HepG2 (cell line): Measurements from ENCODE around the gene RITA1. TPM values are rescaled to one million over a fixed set of nuclear protein-coding genes. Genes with fewer than 3 reads are reported as not detected.
A peak's percentile ranks its signal among the peaks of the same experiment; 100 is the strongest.

ENCODE experiments used
- AGO2 ChIP-seq: fragments of 200-400 bp; formaldehyde crosslinking; optimal IDR thresholded peaks from 2 replicates; pipeline ENCODE3; 2017; ENCODE audit warnings: mild to moderate bottlenecking, low read depth, low read length, moderate library complexity
- CBFB ChIP-seq: sonication (generic); formaldehyde crosslinking; IDR thresholded peaks from 2 replicates; pipeline ENCODE4 v1.4.0; 2020; ENCODE audit warnings: missing genetic modification reagents
- KDM1A ChIP-seq: IDR thresholded peaks from 2 replicates; pipeline ENCODE4 v1.6.1; 2016; ENCODE audit warnings: missing compliant biosample characterization
- KLF12 ChIP-seq: sonication (generic); formaldehyde crosslinking; IDR thresholded peaks from 2 replicates; pipeline ENCODE4 v1.4.0; 2020; ENCODE audit warnings: missing genetic modification reagents, borderline replicate concordance
- MTA1 ChIP-seq: sonication (generic); formaldehyde crosslinking; IDR thresholded peaks from 2 replicates; pipeline ENCODE4 v1.4.0; 2020; ENCODE audit warnings: missing genetic modification reagents, mild to moderate bottlenecking, borderline replicate concordance
- MXI1 ChIP-seq: IDR thresholded peaks from 3 replicates; pipeline ENCODE4 v1.6.1; 2012; ENCODE audit warnings: low read depth, low read length, inconsistent platforms, borderline replicate concordance
- MYNN ChIP-seq: sonication (generic); formaldehyde crosslinking; IDR thresholded peaks from 2 replicates; pipeline ENCODE4 v1.4.0; 2020; ENCODE audit warnings: mild to moderate bottlenecking, low read depth, missing genetic modification reagents
- PAF1 ChIP-seq: IDR thresholded peaks from 2 replicates; pipeline ENCODE4 v1.6.1; 2016; ENCODE audit warnings: missing genetic modification reagents, missing compliant biosample characterization
- RNF2 ChIP-seq: fragments of 450-650 bp; conservative IDR thresholded peaks from 2 replicates; pipeline ENCODE4 v1.6.1; 2016; ENCODE audit warnings: low read depth
- SMAD9 ChIP-seq: sonication (generic); formaldehyde crosslinking; IDR thresholded peaks from 2 replicates; pipeline ENCODE4 v1.5.1; 2020; ENCODE audit warnings: mild to moderate bottlenecking, missing genetic modification reagents
- ZNF101 ChIP-seq: sonication (generic); formaldehyde crosslinking; IDR thresholded peaks from 2 replicates; pipeline ENCODE4 v1.4.0; 2020; ENCODE audit warnings: mild to moderate bottlenecking, low read depth, missing genetic modification reagents, borderline replicate concordance
- ZNF124 ChIP-seq: sonication (generic); formaldehyde crosslinking; IDR thresholded peaks from 2 replicates; pipeline ENCODE4 v1.4.0; 2020; ENCODE audit warnings: missing genetic modification reagents
- ZNF138 ChIP-seq: sonication (generic); formaldehyde crosslinking; IDR thresholded peaks from 2 replicates; pipeline ENCODE4 v1.5.0; 2020; ENCODE audit warnings: mild to moderate bottlenecking, low read depth, missing genetic modification reagents
- ZNF20 ChIP-seq: sonication (generic); formaldehyde crosslinking; IDR thresholded peaks from 2 replicates; pipeline ENCODE4 v1.4.0; 2020; ENCODE audit warnings: mild to moderate bottlenecking, moderate library complexity, missing genetic modification reagents
- ZNF672 ChIP-seq: sonication (generic); formaldehyde crosslinking; IDR thresholded peaks from 2 replicates; pipeline ENCODE4 v1.8.1; 2022; ENCODE audit warnings: missing genetic modification reagents
- ZNF687 ChIP-seq: sonication (generic); formaldehyde crosslinking; IDR thresholded peaks from 2 replicates; pipeline ENCODE4 v1.5.1; 2020; ENCODE audit warnings: mild to moderate bottlenecking, missing genetic modification reagents, moderate library complexity
- ZNF704 ChIP-seq: sonication (generic); formaldehyde crosslinking; IDR thresholded peaks from 2 replicates; pipeline ENCODE4 v1.8.1; 2023; ENCODE audit warnings: mild to moderate bottlenecking, inconsistent platforms, moderate library complexity, missing genetic modification reagents, borderline replicate concordance
- polyA plus RNA-seq, 8 experiments: library from polyadenylated mRNA; depleted of rRNA in 3 of 8; stranded (reverse) in 7 of 8; unstranded in 1 of 8; fragments of >200 nt; fragmentation: Illumina TruSeq in 4 of 8; extraction: Trizol in 4 of 8; gene quantifications; 2 replicates each; pipeline versions ENCODE4 v1.2.1 to v1.2.3, GENCODE V29; 2011 to 2016; ENCODE audit warnings: low read depth in 4 of 8, missing spikeins in 1 of 8, mixed read lengths in 1 of 8; ENCODE audit not compliant: insufficient read depth in 1 of 8
- total RNA-seq, 5 experiments: library from RNA; depleted of rRNA; stranded (reverse); fragments of >200 nt; fragmentation: Illumina TruSeq; extraction: Trizol; gene quantifications; 2 replicates each; pipeline ENCODE4 v1.2.3, GENCODE V29; 2016; ENCODE audit warnings: low read depth in 1 of 5
- TF ChIP-seq, protein P1 (sequence below): sonication (generic); formaldehyde crosslinking; IDR thresholded peaks from 2 replicates; pipeline ENCODE4 v1.5.0; 2020; ENCODE audit warnings: mild to moderate bottlenecking, low read depth, missing genetic modification reagents, borderline replicate concordance
- TF ChIP-seq, protein P2 (sequence below): sonication (generic); formaldehyde crosslinking; IDR thresholded peaks from 2 replicates; pipeline ENCODE4 v1.5.0; 2020; ENCODE audit warnings: mild to moderate bottlenecking, missing genetic modification reagents, borderline replicate concordance

Gene RITA1
- total and polyA plus RNA-seq, 2 of the 13 experiments (the other 11 are each of a cell fraction or from before 2014, with no cell fraction given), result 12.4 to 28.9 TPM

DNA sequence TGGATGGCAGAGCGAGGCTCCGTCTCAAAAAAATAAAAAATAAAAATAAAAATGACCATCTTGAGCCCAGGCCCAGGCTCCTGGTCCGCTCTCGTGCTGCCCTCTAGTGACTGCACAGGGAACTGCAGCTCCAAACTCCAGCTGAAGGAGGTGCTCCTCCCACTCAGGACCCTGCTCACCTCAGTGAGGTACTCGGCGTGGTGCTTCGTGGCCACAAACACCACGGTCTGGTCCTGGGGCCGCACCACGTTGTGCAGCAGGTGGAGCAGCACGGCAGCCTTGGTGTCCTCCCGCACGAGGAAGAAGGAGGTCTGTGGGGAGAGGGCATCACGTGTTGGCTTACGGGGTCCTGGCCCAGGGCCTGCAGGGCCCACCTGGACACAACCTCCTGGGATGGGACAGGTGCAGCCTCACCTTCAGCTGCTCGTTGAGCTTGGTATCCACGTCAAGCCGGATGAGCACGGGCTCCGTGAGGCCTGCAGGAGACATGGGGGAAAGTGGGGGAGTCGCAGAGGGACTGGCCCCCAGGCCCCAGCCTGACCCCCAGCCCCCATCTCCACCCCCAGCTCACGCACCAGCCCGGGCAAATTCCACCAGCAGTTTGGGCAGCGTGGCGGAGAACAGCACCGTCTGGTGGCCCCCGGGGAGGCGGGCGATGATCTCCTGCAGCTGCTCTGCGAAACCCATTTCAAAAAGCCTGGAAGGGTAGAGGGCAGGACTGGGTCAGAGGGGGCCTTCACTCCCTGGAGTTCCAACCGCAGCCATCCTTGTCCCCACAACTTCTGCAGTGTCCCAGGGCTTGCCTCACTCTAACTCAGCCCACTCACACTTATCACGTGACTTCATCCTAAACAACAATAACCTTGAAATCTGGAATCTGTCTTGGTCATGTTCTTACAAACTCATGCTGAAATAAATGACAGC lies 10.8 kb upstream of the RITA1 start (continued):
- TF ChIP-seq, protein P1, sequence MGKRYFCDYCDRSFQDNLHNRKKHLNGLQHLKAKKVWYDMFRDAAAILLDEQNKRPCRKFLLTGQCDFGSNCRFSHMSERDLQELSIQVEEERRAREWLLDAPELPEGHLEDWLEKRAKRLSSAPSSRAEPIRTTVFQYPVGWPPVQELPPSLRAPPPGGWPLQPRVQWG (CRISPR knock-in tag), result no peak
- peak; percentile 45; the same call in 1 of the 2 replicates for TF ChIP-seq ZNF687
- no peak for TF ChIP-seq ZNF672 (CRISPR knock-in tag)
- no peak for TF ChIP-seq PAF1 (CRISPR knock-in tag)
- no peak for TF ChIP-seq ZNF138
- no peak for TF ChIP-seq ZNF704 (CRISPR knock-in tag)
- no peak for TF ChIP-seq ZNF124 (CRISPR knock-in tag)
- TF ChIP-seq MTA1 (CRISPR knock-in tag), result peak; percentile 18; the same call in 1 of the 2 replicates
- TF ChIP-seq CBFB (CRISPR knock-in tag), result no peak
- TF ChIP-seq AGO2, result peak; percentile 65
- no peak for TF ChIP-seq ZNF101 (CRISPR knock-in tag)
- TF ChIP-seq MXI1, result no peak
- TF ChIP-seq SMAD9 (CRISPR knock-in tag), result no peak
- TF ChIP-seq ZNF20, result no peak
- no peak for TF ChIP-seq KDM1A (CRISPR knock-in tag)
- TF ChIP-seq RNF2, result no peak
- no peak for TF ChIP-seq MYNN
- TF ChIP-seq, protein P2, sequence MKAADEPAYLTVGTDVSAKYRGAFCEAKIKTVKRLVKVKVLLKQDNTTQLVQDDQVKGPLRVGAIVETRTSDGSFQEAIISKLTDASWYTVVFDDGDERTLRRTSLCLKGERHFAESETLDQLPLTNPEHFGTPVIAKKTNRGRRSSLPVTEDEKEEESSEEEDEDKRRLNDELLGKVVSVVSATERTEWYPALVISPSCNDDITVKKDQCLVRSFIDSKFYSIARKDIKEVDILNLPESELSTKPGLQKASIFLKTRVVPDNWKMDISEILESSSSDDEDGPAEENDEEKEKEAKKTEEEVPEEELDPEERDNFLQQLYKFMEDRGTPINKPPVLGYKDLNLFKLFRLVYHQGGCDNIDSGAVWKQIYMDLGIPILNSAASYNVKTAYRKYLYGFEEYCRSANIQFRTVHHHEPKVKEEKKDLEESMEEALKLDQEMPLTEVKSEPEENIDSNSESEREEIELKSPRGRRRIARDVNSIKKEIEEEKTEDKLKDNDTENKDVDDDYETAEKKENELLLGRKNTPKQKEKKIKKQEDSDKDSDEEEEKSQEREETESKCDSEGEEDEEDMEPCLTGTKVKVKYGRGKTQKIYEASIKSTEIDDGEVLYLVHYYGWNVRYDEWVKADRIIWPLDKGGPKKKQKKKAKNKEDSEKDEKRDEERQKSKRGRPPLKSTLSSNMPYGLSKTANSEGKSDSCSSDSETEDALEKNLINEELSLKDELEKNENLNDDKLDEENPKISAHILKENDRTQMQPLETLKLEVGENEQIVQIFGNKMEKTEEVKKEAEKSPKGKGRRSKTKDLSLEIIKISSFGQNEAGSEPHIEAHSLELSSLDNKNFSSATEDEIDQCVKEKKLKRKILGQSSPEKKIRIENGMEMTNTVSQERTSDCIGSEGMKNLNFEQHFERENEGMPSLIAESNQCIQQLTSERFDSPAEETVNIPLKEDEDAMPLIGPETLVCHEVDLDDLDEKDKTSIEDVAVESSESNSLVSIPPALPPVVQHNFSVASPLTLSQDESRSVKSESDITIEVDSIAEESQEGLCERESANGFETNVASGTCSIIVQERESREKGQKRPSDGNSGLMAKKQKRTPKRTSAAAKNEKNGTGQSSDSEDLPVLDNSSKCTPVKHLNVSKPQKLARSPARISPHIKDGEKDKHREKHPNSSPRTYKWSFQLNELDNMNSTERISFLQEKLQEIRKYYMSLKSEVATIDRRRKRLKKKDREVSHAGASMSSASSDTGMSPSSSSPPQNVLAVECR (CRISPR knock-in tag), result no peak
- no peak for TF ChIP-seq KLF12
